ENCODE results near the gene RNF150. TPM values are rescaled to one million over a fixed set of nuclear protein-coding genes. Genes with fewer than 3 reads are reported as not detected.

RNF150 gene
- total RNA-seq, 1 experiment from 2014 or later: 4.4 TPM

DNA sequence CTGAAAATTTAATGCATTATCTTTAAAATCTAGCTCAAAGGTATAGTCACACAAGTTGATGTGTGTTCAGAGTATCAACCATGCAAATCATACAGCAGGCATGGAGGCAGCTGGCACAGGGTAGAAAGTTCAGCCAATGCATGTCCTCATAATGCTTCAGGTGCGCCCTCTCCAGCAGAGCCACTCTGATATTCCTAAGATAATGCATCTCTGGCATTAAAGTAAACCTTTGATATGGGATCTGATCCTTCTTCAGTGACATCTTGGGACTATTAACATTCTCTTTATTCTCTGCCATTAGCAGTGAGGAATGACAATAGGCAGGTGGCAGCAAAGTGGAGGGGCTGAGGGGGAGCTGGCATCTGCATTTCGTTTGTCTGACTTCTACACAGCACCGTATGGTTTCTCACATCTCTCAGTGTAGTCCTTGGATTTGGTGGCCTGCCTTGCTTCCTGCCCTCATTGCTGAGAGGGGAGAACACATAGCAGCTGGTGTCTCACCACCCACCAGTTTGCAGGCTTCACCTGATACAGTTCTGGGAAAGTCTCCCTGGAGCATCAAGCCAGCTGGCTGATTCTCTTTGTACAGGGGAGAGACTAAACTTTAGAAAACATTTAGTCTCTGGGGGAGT, 208.4 kb downstream of the RNF150 start:
- H3K4me3 Mint-ChIP-seq: peak overlapping the region in 1 of 2 experiments; percentile 22; a peak in 1 of 5 replicates

More for the DNA sequence above, 208.4 kb downstream of the RNF150 start:
- no peaks in the 10 kb centered on the region for H3K23me2 ChIP-seq (ENCODE audit: insufficient read length, low read depth, low read length, poor library complexity, severe bottlenecking)
- peaks cover 2% of the 10 kb centered on the region; the same call in 1 of the 2 replicates for H3K4me1 ChIP-seq (ENCODE audit: insufficient read depth, low read length)
- H3K79me1 ChIP-seq (ENCODE audit: insufficient read depth, low read depth, low read length, poor library complexity, severe bottlenecking): no peaks in the 10 kb centered on the region
- H4K91ac ChIP-seq (ENCODE audit: insufficient read length, low read depth, low read length): no peak overlapping the region
- H3K9ac ChIP-seq (ENCODE audit: extremely low read depth, insufficient read length, low read length): no peak overlapping the region
- H4K5ac ChIP-seq (ENCODE audit: insufficient read length, low read depth, low read length): no peak overlapping the region
- no CpG with 5 or more reads among the region's 3 CpGs for WGBS (ENCODE audit: extremely low coverage, insufficient read length, low lambda C conversion rate)
- no peak overlapping the region for H2BK12ac ChIP-seq (ENCODE audit: insufficient read length, low read depth, low read length)
- Mint-ChIP-seq H3K4me1 (peaks cover 12 to 18% of the 10 kb centered on the region in 2 experiments), H3K27me3 (ENCODE audit: low read depth) (peaks cover 3% of the 10 kb centered on the region; the same call in 1 of the 2 replicates), H3K27ac (no peak overlapping the region), H3K36me3 (ENCODE audit: insufficient read depth in 1 of 3, low read depth in 3 of 3) (no peaks in the 10 kb centered on the region; a peak in 1 of 7 replicates), H3K9me3 (no peaks in the 10 kb centered on the region)
- no peak for TF ChIP-seq CTCF (conservative IDR thresholded peaks at IDR 0.05)
- H3K79me2 ChIP-seq (ENCODE audit: insufficient read depth, low read length): no peaks in the 10 kb centered on the region
- H4K8ac ChIP-seq (replicated peaks; ENCODE audit: insufficient read length, low read depth, low read length): no peak overlapping the region
- no peaks in the 10 kb centered on the region for H4K20me1 ChIP-seq (ENCODE audit: control insufficient read depth, insufficient read depth, insufficient read length)
- no peak overlapping the region for H2BK15ac ChIP-seq (ENCODE audit: low read depth, low read length)
- no peak overlapping the region for H3T11ph ChIP-seq (ENCODE audit: low read length)
- H3K18ac ChIP-seq (ENCODE audit: insufficient read length, low read depth, low read length): no peak overlapping the region
- no peak overlapping the region for H3K4me2 ChIP-seq (ENCODE audit: insufficient read depth, insufficient read length, low read length)
- H3K23ac ChIP-seq (ENCODE audit: insufficient read length, low read depth, low read length): no peak overlapping the region
- H2BK20ac ChIP-seq (ENCODE audit: low read depth, low read length, poor library complexity, severe bottlenecking): no peak overlapping the region
- H3K14ac ChIP-seq (ENCODE audit: insufficient read depth, low read length): no peak overlapping the region
- H2BK5ac ChIP-seq (ENCODE audit: insufficient read length, low read length): no peak overlapping the region
- no peak overlapping the region for H3K27ac ChIP-seq (ENCODE audit: insufficient read length, low read depth, low read length)
- no peak overlapping the region for H2AK5ac ChIP-seq (ENCODE audit: insufficient read length, low read length)
- H3K4ac ChIP-seq (ENCODE audit: low read depth, low read length): no peak overlapping the region
- H2AFZ ChIP-seq (ENCODE audit: low read length): no peak overlapping the region
- no peaks in the 10 kb centered on the region for H3K27me3 ChIP-seq (ENCODE audit: insufficient read depth, low read length)
- H3K9me3 ChIP-seq (ENCODE audit: control insufficient read depth, low read depth, low read length): no peaks in the 10 kb centered on the region
- peak; percentile 40 for DNase-seq
- H3K56ac ChIP-seq (ENCODE audit: insufficient read length, low read depth, low read length): no peak overlapping the region
- no peak overlapping the region for H2BK120ac ChIP-seq (ENCODE audit: low read depth, low read length, poor library complexity, severe bottlenecking)
